GM19467 (cell line): ENCODE data around the gene PLLP.

ENCODE experiments used
- ATAC-seq: cut with Tn5 transposase; IDR thresholded peaks from one replicate; pipeline ENCODE4 v1.9.1; 2021; ENCODE audit warnings: mild to moderate bottlenecking, moderate library complexity; ENCODE audit not compliant: unreplicated experiment

Gene PLLP

GRCh38 chr16:57284209-57284951 is at the start of gene PLLP:
Gene PLLP, minus strand, starts transcription at chr16:57284672. Its CDS starts 132 bp downstream, at chr16:57284540.
- no peak for ATAC-seq

GRCh38 chr16:57333402-57333801 is 48.9 kb upstream of the PLLP start:
- ATAC-seq = no peak

GRCh38 chr16:57331355-57331754 is 46.9 kb upstream of the PLLP start:
- ATAC-seq = no peak

- no peak for ATAC-seq
Measured at GRCh38 chr16:57329718-57330327, 45.4 kb upstream of the PLLP start.

GRCh38 chr16:57325458-57325857 is 41.0 kb upstream of the PLLP start:
- no peak for ATAC-seq

- no peak for ATAC-seq
Measured at GRCh38 chr16:57324749-57325148, 40.3 kb upstream of the PLLP start.

GRCh38 chr16:57319646-57320045 is 35.2 kb upstream of the PLLP start:
- ATAC-seq = no peak

- no peak for ATAC-seq
Measured at GRCh38 chr16:57318240-57318970, 33.9 kb upstream of the PLLP start.

- ATAC-seq = no peak
Measured at GRCh38 chr16:57316390-57317017, 32.0 kb upstream of the PLLP start.

GRCh38 chr16:57315416-57315815 is 30.9 kb upstream of the PLLP start:
- ATAC-seq = no peak

GRCh38 chr16:57314161-57314785 is 29.8 kb upstream of the PLLP start:
- ATAC-seq = no peak

GRCh38 chr16:57313509-57313908 is 29.0 kb upstream of the PLLP start:
- ATAC-seq = no peak

GRCh38 chr16:57310801-57311200 is 26.3 kb upstream of the PLLP start:
- no peak for ATAC-seq

- ATAC-seq = no peak
Measured at GRCh38 chr16:57308041-57308440, 23.6 kb upstream of the PLLP start.

- ATAC-seq = no peak
Measured at GRCh38 chr16:57307365-57307764, 22.9 kb upstream of the PLLP start.

- no peak for ATAC-seq
Measured at GRCh38 chr16:57306676-57307341, 22.3 kb upstream of the PLLP start.

- ATAC-seq = no peak
Measured at GRCh38 chr16:57305159-57305811, 20.8 kb upstream of the PLLP start.

GRCh38 chr16:57304169-57305061 is 19.9 kb upstream of the PLLP start:
- no peak for ATAC-seq

GRCh38 chr16:57303910-57304168 is 19.4 kb upstream of the PLLP start:
- no peak for ATAC-seq
